ENCODE results near the gene CDH16.

GRCh38 chr16:66872559-66872942 is 46.1 kb downstream of the CDH16 start:
- TF ChIP-seq CTCF (IDR thresholded peaks at IDR 0.05) = no peak
- no peak for TF ChIP-seq POLR2A (IDR thresholded peaks at IDR 0.05)
- TF ChIP-seq POLR2AphosphoS5 (IDR thresholded peaks at IDR 0.05; ENCODE audit: insufficient read depth in 1 of 2, low read depth in 1 of 2) = no peak

Data from vagina (tissue), 2 donors.